H1 (cell line): ENCODE measurements around the gene FOSB. TPM values are rescaled to one million over a fixed set of nuclear protein-coding genes. Genes with fewer than 3 reads are reported as not detected.

Experiments
- CTCF ChIA-PET: fragments of 300-600 bp; sonication (Branson Sonifier 250); formaldehyde crosslinking; loops from one replicate; lab custom pipeline; 2021; ENCODE audit not compliant: partially characterized antibody; lab: Charles Lee
- POLR2A ChIA-PET: fragments of 300-600 bp; sonication (Branson Sonifier 250); formaldehyde crosslinking; loops from one replicate; lab custom pipeline; 2021; ENCODE audit warnings: inconsistent platforms; ENCODE audit not compliant: partially characterized antibody; lab: Charles Lee
- DNase-seq, 2 experiments: peaks; one replicate each; pipeline versions ENCODE4 v3.0.0 to v3.0.0-alpha.2; 2010 to 2022; ENCODE audit warnings: low spot score in 2 of 2, low read depth in 1 of 2, mixed read lengths in 1 of 2
- FAIRE-seq: peaks from 2 replicates; lab custom pipeline; 2011; peaks lifted over from hg19 to GRCh38; lab: Jason Lieb, UNC
- H2AFZ ChIP-seq: 2 replicates; pipeline ENCODE4 v1.8.1; 2012; ENCODE audit warnings: low read length, inconsistent platforms
- H2AK5ac ChIP-seq: 2 replicates; pipeline ENCODE4 v1.6.1; 2013; ENCODE audit warnings: low read depth, low read length
- H2BK120ac ChIP-seq: replicated peaks from 2 replicates; pipeline ENCODE3; 2013; ENCODE audit warnings: low read depth, low read length, inconsistent platforms
- H2BK12ac ChIP-seq: 2 replicates; pipeline ENCODE4 v1.6.1; 2013; ENCODE audit warnings: low read depth, low read length
- H2BK15ac ChIP-seq: 2 replicates; pipeline ENCODE4 v1.6.1; 2013; ENCODE audit warnings: low read length
- H2BK20ac ChIP-seq: 2 replicates; pipeline ENCODE4 v1.6.1; 2013; ENCODE audit warnings: low read length
- H2BK5ac ChIP-seq: 2 replicates; pipeline ENCODE4 v1.6.1; 2013; ENCODE audit warnings: low read depth, low read length
- H3K14ac ChIP-seq: 2 replicates; pipeline ENCODE4 v1.6.1; 2013; ENCODE audit warnings: inconsistent platforms; ENCODE audit not compliant: insufficient read length
- H3K18ac ChIP-seq: 2 replicates; pipeline ENCODE4 v1.6.1; 2013; ENCODE audit warnings: low read length; ENCODE audit errors: extremely low read depth
- H3K23ac ChIP-seq: 2 replicates; pipeline ENCODE4 v1.6.1; 2013; ENCODE audit warnings: inconsistent platforms; ENCODE audit not compliant: insufficient read length
- H3K23me2 ChIP-seq: 2 replicates; pipeline ENCODE4 v1.6.1; 2013; ENCODE audit warnings: low read depth, low read length
- H3K27ac ChIP-seq: 2 replicates; pipeline ENCODE4 v1.6.1; 2011; ENCODE audit warnings: low read depth, low read length, inconsistent platforms
- H3K27me3 ChIP-seq, 4 experiments: replicated peaks in 1 of 4; 1 replicate in 1 of 4; 2 replicates in 3 of 4; pipeline versions ENCODE4 v1.6.1 to v1.8.1; 2011 to 2013; ENCODE audit warnings: low read length in 3 of 4, mild to moderate bottlenecking in 3 of 4, inconsistent platforms in 2 of 4, mixed read lengths in 2 of 4, moderate library complexity in 1 of 4; ENCODE audit not compliant: control insufficient read depth in 3 of 4, insufficient read depth in 3 of 4; ENCODE audit errors: extremely low read depth in 1 of 4
- H3K36me3 ChIP-seq, 4 experiments: 2 replicates each; pipeline versions ENCODE4 v1.6.1 to v1.8.1; 2011 to 2013; ENCODE audit warnings: mild to moderate bottlenecking in 4 of 4, low read length in 3 of 4, moderate library complexity in 2 of 4, control low read depth in 1 of 4, inconsistent platforms in 1 of 4; ENCODE audit not compliant: insufficient read depth in 4 of 4, control insufficient read depth in 2 of 4
- H3K4ac ChIP-seq: replicated peaks from 2 replicates; pipeline ENCODE3; 2013; ENCODE audit warnings: low read length, low read depth, mixed read lengths, inconsistent platforms; ENCODE audit not compliant: insufficient read length
- H3K4me1 ChIP-seq, 4 experiments: replicated peaks in 1 of 4; 1 replicate in 1 of 4; 2 replicates in 3 of 4; pipeline versions ENCODE4 v1.6.1 to v1.8.1; 2011 to 2013; ENCODE audit warnings: low read length in 3 of 4, inconsistent platforms in 2 of 4, mixed read lengths in 1 of 4; ENCODE audit not compliant: insufficient read depth in 4 of 4, control insufficient read depth in 3 of 4
- H3K4me2 ChIP-seq, 2 experiments: 2 replicates each; pipeline versions ENCODE4 v1.6.1 to v1.8.1; 2011 to 2013; ENCODE audit warnings: low read depth in 2 of 2, low read length in 2 of 2, control low read depth in 1 of 2, inconsistent platforms in 1 of 2, mild to moderate bottlenecking in 1 of 2; ENCODE audit not compliant: insufficient read depth in 1 of 2
- H3K4me3 ChIP-seq, 4 experiments: fragments of 200-600, 300-600 bp in 1 of 4; sonication (generic), shearing (Covaris generic), sonication (Bioruptor Twin) in 1 of 4; 2 replicates each; pipeline versions ENCODE4 v1.5.1 to v1.8.1; 2011 to 2016; ENCODE audit warnings: low read length in 4 of 4, low read depth in 3 of 4, control low read depth in 2 of 4, inconsistent platforms in 2 of 4, mild to moderate bottlenecking in 2 of 4, mixed read lengths in 1 of 4, moderate library complexity in 1 of 4; ENCODE audit not compliant: insufficient read depth in 2 of 4; ENCODE audit errors: extremely low read depth in 1 of 4
- H3K56ac ChIP-seq: replicated peaks from 2 replicates; pipeline ENCODE3; 2013; ENCODE audit warnings: low read depth, mild to moderate bottlenecking, mixed read lengths, low read length, inconsistent platforms; ENCODE audit not compliant: insufficient read length
- H3K79me1 ChIP-seq: 2 replicates; pipeline ENCODE4 v1.6.1; 2013; ENCODE audit warnings: low read depth, low read length, control low read depth
- H3K79me2 ChIP-seq, 2 experiments: 2 replicates each; pipeline versions ENCODE4 v1.6.1 to v1.8.1; 2012 to 2013; ENCODE audit warnings: low read length in 2 of 2, mild to moderate bottlenecking in 2 of 2, inconsistent platforms in 1 of 2; ENCODE audit not compliant: insufficient read depth in 2 of 2, control insufficient read depth in 1 of 2
- H3K9ac ChIP-seq, 4 experiments: replicated peaks in 1 of 4; 1 replicate in 1 of 4; 2 replicates in 3 of 4; pipeline versions ENCODE4 v1.6.1 to v1.8.1; 2011 to 2013; ENCODE audit warnings: low read depth in 3 of 4, low read length in 3 of 4, control low read depth in 2 of 4, mild to moderate bottlenecking in 2 of 4, moderate library complexity in 2 of 4, inconsistent platforms in 1 of 4; ENCODE audit errors: extremely low read depth in 1 of 4
- H3K9me3 ChIP-seq, 2 experiments: 2 replicates each; pipeline versions ENCODE4 v1.6.1 to v1.8.1; 2012 to 2013; ENCODE audit warnings: mild to moderate bottlenecking in 2 of 2, moderate library complexity in 2 of 2, control low read depth in 1 of 2, inconsistent platforms in 1 of 2, low read depth in 1 of 2, low read length in 1 of 2, mixed read lengths in 1 of 2; ENCODE audit not compliant: insufficient read depth in 2 of 2
- H4K20me1 ChIP-seq, 2 experiments: replicated peaks in 1 of 2; 2 replicates each; pipeline versions ENCODE3 to v1.8.1; 2011 to 2013; ENCODE audit warnings: inconsistent platforms in 2 of 2, low read length in 2 of 2, mild to moderate bottlenecking in 1 of 2; ENCODE audit not compliant: insufficient read depth in 2 of 2, control insufficient read depth in 1 of 2
- H4K5ac ChIP-seq: 2 replicates; pipeline ENCODE4 v1.6.1; 2013; ENCODE audit warnings: low read length, low read depth, mixed read lengths, inconsistent platforms; ENCODE audit not compliant: insufficient read length
- H4K8ac ChIP-seq: 2 replicates; pipeline ENCODE4 v1.8.0; 2013; ENCODE audit warnings: mild to moderate bottlenecking, moderate library complexity, low read length, inconsistent platforms; ENCODE audit not compliant: insufficient read depth; ENCODE audit errors: extremely low read depth
- H4K91ac ChIP-seq: replicated peaks from 2 replicates; pipeline ENCODE3; 2013; ENCODE audit warnings: low read length, mixed read lengths, inconsistent platforms; ENCODE audit not compliant: insufficient read length
- CBX8 ChIP-seq: fragments of 300-800, 300-1000 bp; sonication (generic); IDR thresholded peaks from 2 replicates; pipeline ENCODE4 v1.7.1; 2016; ENCODE audit warnings: low read depth, low read length, borderline replicate concordance
- CEBPB ChIP-seq: IDR thresholded peaks from 2 replicates; pipeline ENCODE4 v1.6.1; 2012; ENCODE audit warnings: low read depth, low read length
- CTCF ChIP-seq, 3 experiments: IDR thresholded peaks; 1 replicate in 2 of 3; 2 replicates in 1 of 3; pipeline versions ENCODE4 v1.5.1 to v1.6.1; 2011; ENCODE audit warnings: low read length in 3 of 3, mild to moderate bottlenecking in 3 of 3, inconsistent platforms in 2 of 3, low read depth in 1 of 3, moderate library complexity in 1 of 3; ENCODE audit not compliant: insufficient read depth in 1 of 3; ENCODE audit errors: control extremely low read depth in 1 of 3
- HDAC6 ChIP-seq: IDR thresholded peaks from one replicate; pipeline ENCODE4 v1.7.1; 2012; ENCODE audit warnings: low read depth, mild to moderate bottlenecking, inconsistent platforms, low read length, moderate library complexity
- JUN ChIP-seq: IDR thresholded peaks from 2 replicates; pipeline ENCODE4 v1.6.1; 2011; ENCODE audit warnings: low read depth, mild to moderate bottlenecking, improper control_type of control experiment, low read length
- JUND ChIP-seq: IDR thresholded peaks from 2 replicates; pipeline ENCODE4 v1.6.1; 2011; ENCODE audit warnings: mild to moderate bottlenecking, improper control_type of control experiment, low read length
- PHF8 ChIP-seq: fragments of 200-600 bp; sonication (generic); conservative IDR thresholded peaks from 2 replicates; pipeline ENCODE4 v1.7.1; 2012; ENCODE audit warnings: low read depth, mild to moderate bottlenecking, inconsistent platforms, low read length, moderate library complexity
- RFX5 ChIP-seq: IDR thresholded peaks from 2 replicates; pipeline ENCODE4 v1.6.1; 2011; ENCODE audit warnings: low read depth, low read length, improper control_type of control experiment, borderline replicate concordance
- RXRA ChIP-seq: IDR thresholded peaks from 2 replicates; pipeline ENCODE4 v1.6.1; 2011; ENCODE audit warnings: low read depth, mild to moderate bottlenecking, low read length, moderate library complexity; ENCODE audit not compliant: insufficient read depth
- TCF12 ChIP-seq: IDR thresholded peaks from 2 replicates; pipeline ENCODE4 v1.6.1; 2011; ENCODE audit warnings: low read depth, mild to moderate bottlenecking, low read length
- WGBS, 2 experiments: shearing (Covaris generic) in 1 of 2; methylation state at CpG; one replicate each; pipeline versions ENCODE4 v1.1.6 to v1.1.7; 2013 to 2015; ENCODE audit warnings: low lambda C conversion rate in 2 of 2, mixed read lengths in 2 of 2, inconsistent platforms in 1 of 2, low coverage in 1 of 2, missing lambda C conversion rate in 1 of 2; ENCODE audit not compliant: insufficient replicate concordance in 2 of 2, insufficient coverage in 1 of 2, insufficient read length in 1 of 2; ENCODE audit errors: extremely low coverage in 1 of 2, missing lambda C conversion rate in 1 of 2; 5-methylcytosine and 5-hydroxymethylcytosine counted together
- polyA plus RNA-seq, 7 experiments: library from polyadenylated mRNA; depleted of rRNA in 3 of 7; stranded (reverse) in 5 of 7; unstranded in 2 of 7; fragments of >200 nt in 5 of 7; fragments of 200-250 nt in 2 of 7; gene quantifications; 1 replicate in 5 of 7; 2 replicates in 1 of 7; 4 replicates in 1 of 7; pipeline versions ENCODE4 v1.2.1 to v1.2.3, GENCODE V29; 2011 to 2013; ENCODE audit warnings: missing spikeins in 2 of 7, mixed read lengths in 2 of 7
- total RNA-seq: library from RNA; stranded (reverse); fragmentation: NEBNext Ultra II Directional; extraction: Animal tissue kit (Norgen Biotek cat#: 25700); gene quantifications from 2 replicates; pipeline ENCODE4 v1.2.1, GENCODE V29; 2021

FOSB gene
- total and polyA plus RNA-seq, 2 of the 8 experiments (the other 6 are each of a cell fraction or from before 2014, with no cell fraction given), result 0.44 to 2.7 TPM

DNA sequence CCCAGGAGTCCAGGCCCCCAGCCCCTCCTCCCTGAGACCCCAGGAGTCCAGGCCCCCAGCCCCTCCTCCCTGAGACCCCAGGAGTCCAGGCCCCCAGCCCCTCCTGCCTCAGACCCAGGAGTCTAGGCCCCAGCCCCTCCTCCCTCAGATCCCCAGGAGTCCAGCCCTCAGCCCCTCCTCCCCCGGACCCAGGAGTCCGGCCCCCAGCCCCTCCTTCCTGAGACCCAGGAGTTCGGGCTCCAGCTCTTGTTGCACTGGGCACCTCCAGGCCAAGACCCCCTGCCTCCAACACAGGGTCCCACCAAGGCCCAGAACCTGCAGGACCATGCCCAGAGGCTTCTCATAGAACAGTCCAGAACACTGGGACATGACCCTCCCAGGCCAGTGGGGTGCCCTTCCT lies 47.9 kb upstream of the FOSB start:
- no peak overlapping the region for H3K4ac ChIP-seq
- H2AK5ac ChIP-seq, result no peak overlapping the region
- H3K27ac ChIP-seq, result no peak overlapping the region
- H2BK20ac ChIP-seq, result no peak overlapping the region
- DNase-seq, result no peak
- H4K8ac ChIP-seq, result no peak overlapping the region
- peaks cover 10% of the 10 kb centered on the region for H3K23me2 ChIP-seq
- H3K56ac ChIP-seq, result no peak overlapping the region
- H3K36me3 ChIP-seq, result peaks cover 0 to 10% (median 6%) of the 10 kb centered on the region in 4 experiments; a peak in 5 of 8 replicates
- H3K4me2 ChIP-seq, result no peak overlapping the region
- no peak overlapping the region for H3K14ac ChIP-seq
- no peak overlapping the region for H2AFZ ChIP-seq
- H2BK15ac ChIP-seq, result no peak overlapping the region
- no peak overlapping the region for H3K4me3 ChIP-seq
- CTCF ChIA-PET, result interaction anchor here (0.9 to 2.4 kb wide), 3 partner anchors 16 to 59 kb away, joined by 3 to 9 read pairs (median 4); no protein-coding TSS in a partner anchor
- no peak overlapping the region for H3K9ac ChIP-seq
- H3K18ac ChIP-seq, result no peak overlapping the region
- H3K9me3 ChIP-seq, result no peaks in the 10 kb centered on the region
- no CpG with 5 or more reads among the region's 3 CpGs for WGBS, 2 experiments
- H3K4me1 ChIP-seq, result peaks cover 0 to 11% (median 6%) of the 10 kb centered on the region in 4 experiments; a peak in 6 of 7 replicates
- H4K91ac ChIP-seq, result no peak overlapping the region
- H3K79me1 ChIP-seq, result peaks cover 2% of the 10 kb centered on the region; the same call in 1 of the 2 replicates
- POLR2A ChIA-PET, result interaction anchor here (0.9 to 1.9 kb wide), 3 partner anchors 8 to 14 kb away, joined by 3 to 9 read pairs (median 5); no protein-coding TSS in a partner anchor
- H4K20me1 ChIP-seq, result peaks cover 0 to 6% of the 10 kb centered on the region in 2 experiments
- H3K27me3 ChIP-seq, result no peaks in the 10 kb centered on the region
- no peak overlapping the region for H2BK120ac ChIP-seq
- no peak overlapping the region for H4K5ac ChIP-seq
- no peak overlapping the region for H2BK5ac ChIP-seq
- no peak overlapping the region for H3K23ac ChIP-seq
- H2BK12ac ChIP-seq, result no peak overlapping the region
- FAIRE-seq, result no peak
- peaks cover 0 to 9% of the 10 kb centered on the region in 2 experiments; a peak in 1 of 4 replicates for H3K79me2 ChIP-seq
- TF ChIP-seq CTCF (IDR thresholded peaks at IDR 0.05; ENCODE audit: control extremely low read depth in 1 of 3, insufficient read depth in 1 of 3, low read depth in 1 of 3, low read length in 3 of 3), result no peak
- no peak for TF ChIP-seq HDAC6
- TF ChIP-seq CBX8, result no peak
- TF ChIP-seq PHF8, result no peak
- no peak for TF ChIP-seq JUN
- TF ChIP-seq RFX5, result no peak
- TF ChIP-seq TCF12, result no peak
- TF ChIP-seq CEBPB, result no peak
- TF ChIP-seq JUND, result no peak
- TF ChIP-seq RXRA, result no peak
